ENCODE data around the gene HIGD2B.
"Not testable (repeated sequence)": the region's sequence is repeated elsewhere in the genome, so short reads cannot be mapped to it uniquely, and the experiment has no call there.

- TF ChIP-seq CTCF (IDR thresholded peaks at IDR 0.05; ENCODE audit: borderline replicate concordance, extremely low read depth, low read length, poor library complexity, severe bottlenecking): peak; percentile 23
- TF ChIP-seq EZH2 (IDR thresholded peaks at IDR 0.05; ENCODE audit: borderline replicate concordance, low read depth, low read length, severe bottlenecking): not testable (repeated sequence)
Measured at GRCh38 chr15:72628249-72629067, 57.5 kb downstream of the HIGD2B start.
